Measurements from ENCODE around the gene CDK5RAP2. TPM values are rescaled to one million over a fixed set of nuclear protein-coding genes. Genes with fewer than 3 reads are reported as not detected.
A peak's percentile ranks its signal among the peaks of the same experiment; 100 is the strongest.

The CDK5RAP2 gene
- total RNA-seq, 4 donors from 2014 or later = 57.4 to 86.3 (median 70.3) TPM

DNA sequence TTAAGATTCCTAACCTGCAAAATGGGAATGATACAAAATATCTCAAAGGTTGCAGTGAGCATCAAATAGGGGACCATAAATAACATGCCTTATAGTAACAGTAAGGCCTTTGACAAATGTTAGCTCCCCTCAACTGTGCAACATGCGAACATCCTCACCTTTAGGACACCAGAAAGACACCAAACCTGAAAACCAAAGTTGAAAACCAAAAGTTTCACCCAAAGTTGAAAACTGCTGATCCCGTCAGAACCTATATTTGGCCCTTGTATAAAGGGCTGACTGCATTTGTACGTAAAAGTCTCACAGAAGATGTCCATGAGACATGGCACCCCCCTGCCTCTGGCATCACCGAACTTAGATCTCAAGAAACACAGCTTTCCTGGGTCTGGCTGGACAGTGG, 12.1 kb downstream of the CDK5RAP2 start:
- TF ChIP-seq, protein P1, sequence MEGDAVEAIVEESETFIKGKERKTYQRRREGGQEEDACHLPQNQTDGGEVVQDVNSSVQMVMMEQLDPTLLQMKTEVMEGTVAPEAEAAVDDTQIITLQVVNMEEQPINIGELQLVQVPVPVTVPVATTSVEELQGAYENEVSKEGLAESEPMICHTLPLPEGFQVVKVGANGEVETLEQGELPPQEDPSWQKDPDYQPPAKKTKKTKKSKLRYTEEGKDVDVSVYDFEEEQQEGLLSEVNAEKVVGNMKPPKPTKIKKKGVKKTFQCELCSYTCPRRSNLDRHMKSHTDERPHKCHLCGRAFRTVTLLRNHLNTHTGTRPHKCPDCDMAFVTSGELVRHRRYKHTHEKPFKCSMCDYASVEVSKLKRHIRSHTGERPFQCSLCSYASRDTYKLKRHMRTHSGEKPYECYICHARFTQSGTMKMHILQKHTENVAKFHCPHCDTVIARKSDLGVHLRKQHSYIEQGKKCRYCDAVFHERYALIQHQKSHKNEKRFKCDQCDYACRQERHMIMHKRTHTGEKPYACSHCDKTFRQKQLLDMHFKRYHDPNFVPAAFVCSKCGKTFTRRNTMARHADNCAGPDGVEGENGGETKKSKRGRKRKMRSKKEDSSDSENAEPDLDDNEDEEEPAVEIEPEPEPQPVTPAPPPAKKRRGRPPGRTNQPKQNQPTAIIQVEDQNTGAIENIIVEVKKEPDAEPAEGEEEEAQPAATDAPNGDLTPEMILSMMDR (IDR thresholded peaks at IDR 0.05 in 4 of 5, conservative IDR thresholded peaks at IDR 0.05 in 1 of 5) = no peak
- TF ChIP-seq POLR2A (IDR thresholded peaks at IDR 0.05) = no peak
- H3K27ac ChIP-seq = no peak overlapping the region
- peaks cover 24 to 27% of the 10 kb centered on the region in 2 donors for H3K4me1 ChIP-seq
- no peak for DNase-seq
- peaks cover 0 to 59% of the 10 kb centered on the region in 2 donors for H3K36me3 ChIP-seq
- no peak overlapping the region for H3K4me3 ChIP-seq
- no peaks in the 10 kb centered on the region for H3K9me3 ChIP-seq
- no peaks in the 10 kb centered on the region for H3K27me3 ChIP-seq
- intact Hi-C loops (cut with DNase I; ENCODE audit: low total_unique reads) = no loop called here
- in situ Hi-C loops (cut with MboI; ENCODE audit: low sequenced_read_pairs in 4 of 4) = no loop called here
- no peak for ATAC-seq

DNA sequence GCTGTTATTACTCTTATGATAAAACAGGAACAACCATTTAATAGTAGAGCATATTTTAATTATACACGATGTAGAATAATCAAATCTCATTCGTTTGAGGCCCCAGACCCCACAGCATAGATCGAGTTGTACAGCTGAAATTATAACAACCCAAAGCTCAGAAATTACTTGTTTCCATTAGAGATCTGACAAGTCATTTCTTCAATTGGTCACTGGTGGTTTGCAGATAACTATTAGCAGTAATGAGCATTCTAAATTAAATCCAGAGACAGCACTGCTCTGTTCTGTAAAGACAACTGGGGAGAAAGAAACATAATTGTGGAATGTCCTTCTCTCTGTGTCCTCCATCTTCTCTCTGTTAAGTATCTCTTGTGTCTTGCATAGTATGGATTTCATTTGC, 12.9 kb downstream of the CDK5RAP2 start:
- Histone ChIP-seq H3K9me3 (no peaks in the 10 kb centered on the region), H3K4me3 (no peak overlapping the region), H3K27ac (no peak overlapping the region), H3K27me3 (no peaks in the 10 kb centered on the region), H3K36me3 (peaks cover 0 to 59% of the 10 kb centered on the region in 2 donors), H3K4me1 (peaks cover 16 to 19% of the 10 kb centered on the region in 2 donors)
- in situ Hi-C loops (cut with MboI; ENCODE audit: low sequenced_read_pairs in 4 of 4) = no loop called here
- intact Hi-C loops (cut with DNase I; ENCODE audit: low total_unique reads) = no loop called here
- TF ChIP-seq, protein P1 (IDR thresholded peaks at IDR 0.05 in 4 of 5, conservative IDR thresholded peaks at IDR 0.05 in 1 of 5) = no peak
- no peak for TF ChIP-seq POLR2A (IDR thresholded peaks at IDR 0.05)
- no peak for ATAC-seq
- DNase-seq = no peak

DNA sequence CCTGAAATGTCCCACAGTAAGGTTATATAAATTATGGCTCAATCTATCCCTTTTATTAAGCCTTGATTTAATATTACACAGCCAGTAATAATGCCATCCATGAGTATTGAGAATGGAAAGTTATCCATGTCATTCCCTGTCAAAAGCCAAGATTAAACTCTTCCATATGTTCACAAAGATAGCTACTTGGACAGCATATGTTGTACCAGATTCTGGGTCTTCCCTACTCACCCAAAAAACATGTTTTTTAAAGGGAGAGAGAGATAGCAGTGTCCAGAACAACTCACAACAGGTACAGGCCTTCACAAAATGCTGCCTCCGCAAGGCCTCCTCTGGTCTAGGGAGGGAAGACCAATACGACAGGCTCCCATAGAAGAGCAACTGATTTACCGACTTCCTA, 15.4 kb downstream of the CDK5RAP2 start:
- H3K27me3 ChIP-seq = no peaks in the 10 kb centered on the region
- in situ Hi-C loops (cut with MboI; ENCODE audit: low sequenced_read_pairs in 4 of 4) = no loop called here
- no peak overlapping the region for H3K4me3 ChIP-seq
- H3K9me3 ChIP-seq = no peaks in the 10 kb centered on the region
- H3K4me1 ChIP-seq = peaks cover under 1 to 3% of the 10 kb centered on the region in 2 donors
- H3K36me3 ChIP-seq = peaks cover 0 to 47% of the 10 kb centered on the region in 2 donors
- TF ChIP-seq POLR2A (IDR thresholded peaks at IDR 0.05) = no peak
- TF ChIP-seq, protein P1 (IDR thresholded peaks at IDR 0.05 in 4 of 5, conservative IDR thresholded peaks at IDR 0.05 in 1 of 5) = no peak
- H3K27ac ChIP-seq = no peak overlapping the region
- DNase-seq = no peak
- ATAC-seq = no peak
- intact Hi-C loops (cut with DNase I; ENCODE audit: low total_unique reads) = no loop called here

DNA sequence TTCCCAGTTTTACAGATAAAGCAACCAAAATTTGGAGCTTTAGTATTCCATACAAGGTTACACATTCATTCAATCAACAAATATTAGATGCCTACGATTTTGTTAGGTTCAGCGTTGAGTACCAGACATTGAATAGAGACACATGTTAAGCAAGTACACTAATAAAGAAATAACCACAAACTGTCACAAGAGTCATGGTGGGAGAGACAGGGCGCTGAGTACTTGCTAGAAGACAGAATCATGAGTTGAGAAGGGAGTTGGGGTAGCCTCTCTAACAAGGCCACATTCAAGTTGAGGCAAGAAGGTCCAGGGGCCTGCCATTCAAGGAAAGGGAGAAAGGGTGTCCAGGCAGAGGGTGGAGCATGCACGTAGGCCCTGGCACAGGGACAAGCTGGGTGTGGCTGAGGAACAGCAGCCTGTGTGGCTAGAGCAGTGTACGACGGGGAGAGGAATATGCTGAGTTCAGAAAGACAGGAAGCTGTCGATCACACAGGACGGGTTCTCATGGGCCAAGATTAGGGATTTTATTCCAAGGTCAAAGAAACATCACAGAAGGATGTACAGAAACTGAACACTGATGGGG, 17.0 kb downstream of the CDK5RAP2 start:
- peaks cover 0 to 31% of the 10 kb centered on the region in 2 donors for H3K36me3 ChIP-seq

More for the DNA sequence above, 17.0 kb downstream of the CDK5RAP2 start:
- DNase-seq (peak in 1 of 2 donors; percentile 60), ATAC-seq (peak in 1 of 2 donors; percentile 22)
- intact Hi-C loops (cut with DNase I; ENCODE audit: low total_unique reads) = no loop called here
- no peaks in the 10 kb centered on the region for H3K27me3 ChIP-seq
- in situ Hi-C loops (cut with MboI; ENCODE audit: low sequenced_read_pairs in 4 of 4) = no loop called here
- no peak overlapping the region for H3K4me3 ChIP-seq
- TF ChIP-seq, protein P1 (IDR thresholded peaks at IDR 0.05 in 4 of 5, conservative IDR thresholded peaks at IDR 0.05 in 1 of 5) = no peak
- TF ChIP-seq POLR2A (IDR thresholded peaks at IDR 0.05) = no peak
- peaks cover 6 to 10% of the 10 kb centered on the region in 2 donors for H3K4me1 ChIP-seq
- H3K27ac ChIP-seq = peak overlapping the region in 1 of 4 donors; percentile 29
- no peaks in the 10 kb centered on the region for H3K9me3 ChIP-seq
